GM12874 (cell line): ENCODE data around the gene ZNF205.
A peak's percentile ranks its signal among the peaks of the same experiment; 100 is the strongest.

ENCODE experiments used
- CTCF ChIP-seq: IDR thresholded peaks from 2 replicates; pipeline ENCODE4 v1.5.1; 2011; ENCODE audit warnings: low read depth, mild to moderate bottlenecking, control low read depth, low read length, moderate library complexity; ENCODE audit not compliant: insufficient read depth

The ZNF205 gene

GRCh38 chr16:3112881-3113574 lies 642 bp downstream of the ZNF205 start:
- TF ChIP-seq CTCF, result no peak

- no peak for TF ChIP-seq CTCF
Measured at GRCh38 chr16:3113765-3114479, 1.5 kb downstream of the ZNF205 start.

GRCh38 chr16:3115003-3115402 lies 2.6 kb downstream of the ZNF205 start:
- TF ChIP-seq CTCF, result no peak

- TF ChIP-seq CTCF, result peak; percentile 42
Measured at GRCh38 chr16:3115561-3115960, 3.2 kb downstream of the ZNF205 start.

- TF ChIP-seq CTCF, result no peak
Measured at GRCh38 chr16:3118204-3118790, 5.9 kb downstream of the ZNF205 start.

- TF ChIP-seq CTCF, result no peak
Measured at GRCh38 chr16:3118846-3119245, 6.5 kb downstream of the ZNF205 start.

GRCh38 chr16:3119286-3119685 lies 6.9 kb downstream of the ZNF205 start:
- TF ChIP-seq CTCF, result no peak
